Stimulated activated CD8-positive, alpha-beta memory T cell treated with anti-CD3 and anti-CD28 coated beads, Interleukin-15, amount 100 ng/mL, for 48 hours (primary cell): ENCODE data around the gene RGS17.
A peak's percentile ranks its signal among the peaks of the same experiment; 100 is the strongest.
"Not testable (repeated sequence)": the region's sequence is repeated elsewhere in the genome, so short reads cannot be mapped to it uniquely, and the experiment has no call there.

Source experiments
- DNase-seq, 2 donors: peaks; one replicate each; pipeline ENCODE4 v3.0.0-alpha.2; 2020; ENCODE audit warnings: low read depth in 2 of 2

RGS17 gene

DNA sequence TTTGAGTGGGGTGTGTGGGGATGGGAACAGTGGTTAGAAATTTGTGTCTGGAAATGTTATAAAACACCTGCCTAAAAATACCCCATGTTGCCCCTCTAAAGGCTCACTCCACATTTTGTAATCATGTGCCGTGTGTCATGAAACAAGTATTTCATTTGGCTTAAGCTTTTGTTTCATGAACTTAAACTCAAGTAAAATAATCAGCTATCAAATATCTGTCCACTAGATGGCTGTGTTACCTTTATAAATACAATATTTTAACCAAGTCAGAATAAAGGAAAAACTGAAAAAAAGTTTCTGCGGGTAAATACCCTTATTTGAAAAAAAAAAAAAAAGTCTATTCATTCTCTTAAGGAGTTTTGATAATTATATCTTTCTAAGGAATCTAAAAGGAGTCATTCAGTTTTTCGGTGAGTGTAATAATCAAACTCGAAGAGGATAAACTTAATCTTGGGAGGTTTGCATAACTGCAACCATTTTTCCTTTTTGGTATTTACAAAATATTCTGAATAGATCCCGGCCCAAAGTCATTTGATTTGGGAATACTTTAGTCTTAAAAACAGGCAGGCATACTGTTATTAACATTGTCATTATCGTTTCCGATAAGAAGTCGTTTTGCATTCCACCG, 98.7 kb downstream of the RGS17 start:
- DNase-seq = no peak

DNA sequence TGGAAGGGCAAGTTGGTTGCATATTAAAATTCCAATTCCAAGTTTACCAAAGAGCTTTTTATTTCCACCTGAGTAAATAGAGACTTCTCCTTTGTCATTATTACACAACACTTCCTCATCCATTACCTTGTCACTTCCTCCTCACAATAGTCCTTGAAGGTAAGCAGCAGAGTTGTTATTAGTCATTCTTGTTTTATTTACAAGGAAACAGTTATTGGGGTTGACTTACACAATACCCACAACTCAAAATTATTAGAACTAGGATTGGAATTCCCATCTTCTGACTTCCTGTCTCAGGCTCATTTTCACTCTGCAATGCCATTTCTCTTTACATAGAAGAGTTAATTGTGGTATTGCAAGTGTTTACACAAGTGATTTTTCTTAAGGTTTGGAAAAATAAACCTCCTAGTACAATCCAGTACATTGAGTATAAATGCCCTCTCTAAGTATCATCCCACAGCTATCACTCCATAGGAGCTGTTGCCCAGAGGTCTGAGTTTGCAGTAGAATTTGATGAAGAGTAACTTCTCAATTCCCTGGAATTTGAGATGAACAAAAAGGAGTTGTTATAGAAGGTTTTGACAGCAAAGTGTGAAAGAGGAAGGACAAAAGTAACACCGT, 99.6 kb downstream of the RGS17 start:
- no peak for DNase-seq

DNA sequence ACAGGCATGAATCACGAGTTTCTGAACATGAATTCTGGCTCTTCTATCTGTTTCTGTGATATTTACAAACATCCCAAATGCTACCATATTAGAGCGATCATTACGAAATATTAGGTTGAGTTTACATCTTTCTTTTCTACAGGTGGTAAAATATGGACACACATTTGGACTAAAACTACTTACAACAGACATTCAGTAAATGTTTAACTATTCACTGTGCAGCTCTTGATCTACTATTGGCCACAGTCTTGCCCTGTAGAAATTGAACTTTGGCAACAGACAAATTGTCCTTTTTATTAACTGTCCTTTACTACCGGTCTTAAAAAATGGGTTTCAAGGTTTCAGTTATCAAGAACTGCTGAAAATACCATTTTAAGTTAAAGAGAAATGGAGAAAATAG, 102.1 kb downstream of the RGS17 start:
- DNase-seq = no peak

- no peak for DNase-seq
Observed at GRCh38 chr6:153028286-153028685, 102.8 kb downstream of the RGS17 start.

- DNase-seq = no peak
Observed at GRCh38 chr6:153027480-153027879, 103.6 kb downstream of the RGS17 start.

DNA sequence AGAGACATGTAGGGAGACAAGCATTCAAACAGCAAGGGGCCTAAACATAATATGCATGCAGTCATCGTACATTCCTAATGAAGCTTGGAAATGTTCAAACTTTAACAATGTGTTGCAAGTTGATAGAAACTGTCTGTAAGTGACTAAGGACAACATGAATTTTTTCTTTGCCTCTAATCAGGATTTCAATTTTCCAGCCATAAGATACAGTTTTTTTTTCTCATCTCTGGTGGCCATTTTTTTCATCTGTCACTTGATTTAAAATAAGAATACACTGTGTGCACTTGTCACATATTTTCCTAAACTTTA, 106.4 kb downstream of the RGS17 start:
- DNase-seq = no peak

- peak in 1 of 2 donors; percentile 6 for DNase-seq
Observed at GRCh38 chr6:153023977-153024708, 106.9 kb downstream of the RGS17 start.

DNA sequence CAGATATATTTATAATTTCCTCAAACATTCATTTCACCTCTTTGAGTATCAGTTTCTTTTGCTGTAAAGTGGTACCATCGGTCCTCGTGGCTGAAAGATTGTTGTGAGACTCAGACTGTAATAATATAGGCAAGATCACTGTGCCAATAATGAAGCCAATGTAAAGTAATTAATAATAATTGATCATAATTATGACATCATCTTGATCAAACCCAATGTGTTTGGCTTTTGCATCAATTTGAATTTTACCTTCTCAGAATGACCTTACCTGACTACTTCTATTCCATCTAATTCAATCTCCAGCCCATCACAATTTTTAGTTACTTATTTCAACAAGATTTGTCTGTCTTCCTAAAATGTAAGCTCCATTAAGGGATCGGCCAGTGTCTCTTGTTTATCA, 112.7 kb downstream of the RGS17 start:
- no peak for DNase-seq

DNA sequence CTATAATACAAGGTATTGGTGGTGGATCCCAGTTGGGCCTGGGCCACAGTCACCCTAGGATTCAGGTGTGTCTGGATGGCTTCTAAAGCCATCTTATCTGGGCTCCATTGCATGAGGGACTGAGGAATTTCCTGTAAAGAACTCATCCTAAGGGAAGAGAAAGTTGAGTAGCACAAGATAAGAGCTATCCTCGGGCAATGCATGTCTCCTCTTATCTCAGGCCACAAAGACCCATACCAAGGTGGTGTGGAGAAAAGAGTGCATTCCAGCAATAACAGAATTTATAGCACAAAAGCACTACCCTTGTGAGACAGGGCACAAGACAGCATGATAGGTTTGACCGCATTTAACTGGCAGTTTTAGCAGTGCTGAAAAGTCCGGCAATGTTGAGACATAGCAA, 114.2 kb downstream of the RGS17 start:
- DNase-seq = no peak

DNA sequence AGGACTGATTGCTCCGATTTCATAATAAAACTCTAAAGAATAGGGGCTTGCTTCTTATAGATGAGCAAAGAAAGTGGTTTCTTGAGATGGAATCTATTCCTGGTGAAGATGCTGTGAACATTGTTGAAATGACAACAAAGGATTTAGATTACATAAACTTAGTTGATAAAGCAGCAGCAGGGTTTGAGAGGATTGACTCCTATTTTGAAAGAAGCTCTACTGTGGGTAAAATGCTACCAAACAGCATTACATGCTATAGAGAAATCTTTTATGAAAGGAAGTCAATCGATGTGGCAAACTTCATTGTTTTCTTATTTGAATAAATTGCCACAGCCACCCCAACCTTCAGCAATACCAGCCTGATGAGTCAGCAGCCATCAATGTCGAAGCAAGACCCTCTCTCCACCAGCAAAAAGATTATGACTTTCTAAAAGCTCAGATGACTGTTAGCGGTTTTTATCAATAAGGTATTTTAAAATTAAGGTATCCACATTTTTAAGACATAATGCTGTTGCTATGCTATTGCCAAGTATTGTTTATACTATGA, 115.9 kb downstream of the RGS17 start:
- no peak for DNase-seq

DNA sequence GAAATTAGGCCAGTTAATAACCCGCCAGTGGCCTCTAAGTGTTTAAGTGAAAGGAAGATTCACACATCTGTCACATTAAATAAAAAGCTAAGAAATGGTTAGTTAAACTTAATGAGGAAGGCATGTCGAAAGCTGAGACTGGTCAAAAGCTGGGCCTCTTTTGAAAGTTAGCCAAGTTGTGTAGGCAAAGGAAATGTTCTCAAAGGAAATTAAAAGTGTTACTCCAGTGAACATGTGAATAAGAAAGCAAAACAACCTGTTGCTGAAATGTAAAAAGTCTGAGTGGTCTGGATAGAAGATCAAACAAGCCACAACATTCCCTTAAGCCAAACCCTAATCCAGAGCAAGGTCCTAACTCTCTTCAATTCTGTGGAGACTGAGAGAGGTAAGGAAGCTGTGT, 117.6 kb downstream of the RGS17 start:
- DNase-seq = no peak

- DNase-seq = no peak
Observed at GRCh38 chr6:153012856-153013255, 118.2 kb downstream of the RGS17 start.

DNA sequence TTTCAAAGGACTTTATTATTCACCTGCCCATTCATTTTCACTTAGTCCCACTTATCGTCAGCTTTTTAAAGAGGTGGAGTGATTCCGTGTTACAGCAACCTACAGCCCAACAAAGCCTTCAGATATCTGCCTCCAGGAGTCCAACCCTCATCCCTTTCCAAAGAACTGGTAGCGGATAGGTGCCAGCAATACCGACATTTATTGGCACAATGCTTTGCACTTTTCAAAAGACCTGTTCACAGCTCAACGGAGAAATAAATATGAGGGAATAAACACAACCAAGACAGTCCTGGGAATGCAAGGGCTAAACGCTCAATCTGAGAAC, 127.8 kb downstream of the RGS17 start:
- DNase-seq = no peak

DNA sequence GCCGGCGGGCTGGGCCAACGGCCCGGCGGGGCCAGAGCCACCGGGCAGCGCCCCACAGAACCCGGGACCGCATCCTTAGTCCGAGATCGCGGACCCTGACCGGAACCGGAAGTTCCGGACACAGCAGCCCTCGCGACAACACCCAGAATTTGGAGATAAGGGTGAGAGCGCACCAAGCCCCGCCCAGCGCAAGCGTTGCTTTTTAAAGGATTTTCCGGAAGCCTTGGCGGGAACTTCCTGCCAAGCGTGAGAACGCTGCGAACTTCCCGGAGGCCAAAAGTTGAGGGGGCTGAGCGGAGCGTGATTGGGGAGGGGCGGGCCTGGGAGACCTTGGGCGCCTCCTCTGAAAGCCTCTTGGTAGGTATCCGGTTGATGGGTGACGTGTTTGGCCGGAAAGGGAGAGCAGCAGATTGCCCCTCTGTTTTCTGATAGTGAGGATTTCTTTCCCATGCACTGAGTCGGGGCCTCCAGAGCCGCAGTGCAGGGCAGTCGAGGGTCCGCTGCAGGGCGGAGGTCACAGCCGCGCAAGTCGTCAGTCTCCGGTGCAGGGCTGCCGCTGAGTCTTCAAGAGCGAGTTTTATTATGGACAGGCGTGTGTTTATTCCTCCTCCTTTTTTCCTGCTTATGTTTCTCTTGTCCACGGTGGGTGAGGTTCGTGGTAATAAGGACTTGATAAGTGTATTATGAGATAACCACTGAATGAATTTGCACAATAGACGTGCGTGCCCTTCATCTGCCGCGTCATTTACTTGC, 128.3 kb downstream of the RGS17 start, which contains the start of gene MTRF1L:
Gene MTRF1L, minus strand, starts transcription at position 97 of the 753 bp plus-strand sequence. Its CDS starts 24 bp downstream, at position 73.
- peak; percentile 84 to 90 for DNase-seq

DNA sequence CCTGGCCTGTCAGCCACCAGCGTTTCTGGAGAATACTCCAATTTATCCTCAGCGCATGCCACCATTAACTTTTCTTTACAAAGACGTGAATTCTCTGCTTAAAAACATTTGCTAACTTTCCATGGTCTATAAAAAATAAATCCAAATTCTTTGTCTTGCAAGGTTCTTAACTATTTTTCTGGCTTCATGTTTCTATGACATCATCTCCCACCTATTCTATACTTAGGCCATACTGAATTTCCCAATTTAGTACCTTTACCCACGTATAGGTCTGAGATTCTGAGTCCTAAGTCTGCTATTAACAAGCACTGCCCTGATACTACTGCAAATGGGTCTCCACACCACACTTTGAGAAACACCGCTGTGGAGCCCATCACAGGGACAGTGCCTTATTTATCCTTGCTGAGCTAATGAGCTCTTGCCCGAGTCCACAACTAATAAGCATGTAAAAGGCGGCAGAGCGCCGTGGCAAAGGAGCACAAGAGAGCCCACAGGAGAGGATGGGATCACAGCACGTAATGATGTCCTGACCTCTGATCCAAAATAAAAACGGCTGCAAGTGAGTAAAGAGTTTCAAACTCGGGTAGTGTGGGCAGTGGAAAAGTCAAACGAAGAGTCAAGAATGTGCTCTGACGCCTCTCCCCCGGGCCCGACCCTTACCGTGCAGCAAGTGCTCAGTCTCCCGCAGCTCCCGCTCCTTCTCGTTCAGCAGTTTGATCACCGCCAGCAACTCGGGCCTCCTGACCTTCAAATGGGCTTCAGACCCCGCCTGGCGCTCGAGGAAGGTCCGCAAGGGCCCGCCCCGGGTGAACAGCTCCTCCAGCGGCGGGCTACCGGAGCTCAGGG, 129.1 kb downstream of the RGS17 start:
- no peak for DNase-seq

GRCh38 chr6:153000790-153001189, 130.3 kb downstream of the RGS17 start:
- DNase-seq = not testable (repeated sequence)

DNA sequence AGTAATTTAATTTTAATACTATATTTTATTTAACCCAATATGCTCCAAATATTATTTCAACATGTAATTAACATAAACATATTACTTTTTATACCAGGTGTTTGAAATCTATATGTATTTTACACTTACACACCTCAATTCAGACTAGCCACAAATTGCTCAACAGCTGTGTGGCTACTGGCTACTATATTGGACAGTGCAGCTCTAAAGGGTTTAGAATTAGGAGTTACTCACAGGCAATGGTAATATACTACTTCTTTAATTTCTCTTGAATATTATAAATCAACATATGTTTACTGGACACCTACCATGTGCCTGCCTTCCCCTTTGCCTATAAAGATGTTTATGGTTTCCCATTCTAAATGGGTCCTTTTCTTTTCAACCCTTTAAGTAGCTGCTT, 130.8 kb downstream of the RGS17 start:
- no peak for DNase-seq

DNA sequence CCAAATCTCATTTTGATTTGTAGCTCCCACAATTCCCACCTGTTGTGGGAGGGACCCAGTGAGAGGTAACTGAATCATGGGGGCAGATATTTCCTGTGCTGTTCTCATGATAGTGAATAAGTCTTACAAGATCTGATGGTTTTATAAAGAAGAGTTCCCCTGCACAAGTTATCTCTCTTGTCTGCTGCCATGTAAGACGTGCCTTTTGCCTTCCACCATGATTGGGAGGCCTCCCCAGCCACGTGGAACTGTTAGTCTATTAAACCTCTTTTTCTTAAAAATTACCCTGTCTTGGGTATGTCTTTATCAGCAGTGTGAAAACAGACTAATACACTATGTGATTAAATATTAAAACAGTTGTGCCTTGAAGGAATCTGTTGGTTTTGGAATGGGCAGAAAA, 131.5 kb downstream of the RGS17 start:
- DNase-seq = not testable (repeated sequence)

GRCh38 chr6:152993847-152994246, 137.2 kb downstream of the RGS17 start:
- DNase-seq = no peak

- no peak for DNase-seq
Observed at GRCh38 chr6:152993431-152993830, 137.7 kb downstream of the RGS17 start.

- DNase-seq = no peak
Observed at GRCh38 chr6:152986978-152987377, 144.1 kb downstream of the RGS17 start.
